Measurements from ENCODE around the gene CUBN.
"Not testable (repeated sequence)": the region's sequence is repeated elsewhere in the genome, so short reads cannot be mapped to it uniquely, and the experiment has no call there.

CUBN gene

DNA sequence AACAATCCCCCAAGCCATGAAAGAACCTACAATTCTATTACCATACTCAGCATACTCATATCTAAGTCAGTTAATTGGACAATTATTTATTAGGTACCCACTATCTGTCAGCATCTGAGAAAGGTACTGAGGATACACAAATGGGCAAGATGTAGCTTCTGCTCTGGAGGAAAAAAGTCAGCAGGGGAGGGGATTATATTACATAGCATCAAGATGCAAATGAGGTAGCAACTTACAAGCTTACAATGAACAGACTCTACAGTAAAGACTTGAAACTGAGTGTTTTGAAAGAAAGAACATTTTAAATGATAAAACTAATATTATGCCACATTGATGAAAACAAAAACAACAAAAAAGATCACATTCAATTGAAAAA, 10.8 kb upstream of the CUBN start:
- no peak for DNase-seq

DNA sequence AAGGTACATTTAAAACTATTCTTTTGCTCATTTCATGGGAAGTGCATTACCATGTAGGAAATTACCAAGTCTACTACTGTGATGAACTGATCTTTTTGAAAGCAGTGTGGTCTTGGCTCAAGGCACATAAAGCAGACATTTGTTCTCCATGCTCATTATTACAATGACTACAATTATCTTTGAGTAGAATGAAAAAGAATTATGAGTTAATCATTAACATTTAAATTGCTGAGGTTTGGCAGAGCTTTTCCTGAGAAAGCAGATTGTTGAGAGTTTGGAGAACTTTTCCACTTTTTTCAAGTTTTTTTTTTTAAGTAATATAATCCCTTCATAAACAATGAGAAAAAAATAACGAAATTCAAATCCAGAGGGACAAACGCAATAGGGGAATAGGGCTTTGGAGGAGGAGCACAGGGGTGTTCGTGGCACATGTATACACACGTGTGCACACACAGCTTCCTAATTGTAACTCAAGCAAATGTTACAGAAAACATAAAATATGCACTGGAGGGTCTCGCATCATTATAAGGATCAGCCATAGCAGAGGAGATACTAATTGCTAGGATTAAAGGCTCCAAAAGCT, 8.9 kb upstream of the CUBN start:
- no peak for DNase-seq

DNA sequence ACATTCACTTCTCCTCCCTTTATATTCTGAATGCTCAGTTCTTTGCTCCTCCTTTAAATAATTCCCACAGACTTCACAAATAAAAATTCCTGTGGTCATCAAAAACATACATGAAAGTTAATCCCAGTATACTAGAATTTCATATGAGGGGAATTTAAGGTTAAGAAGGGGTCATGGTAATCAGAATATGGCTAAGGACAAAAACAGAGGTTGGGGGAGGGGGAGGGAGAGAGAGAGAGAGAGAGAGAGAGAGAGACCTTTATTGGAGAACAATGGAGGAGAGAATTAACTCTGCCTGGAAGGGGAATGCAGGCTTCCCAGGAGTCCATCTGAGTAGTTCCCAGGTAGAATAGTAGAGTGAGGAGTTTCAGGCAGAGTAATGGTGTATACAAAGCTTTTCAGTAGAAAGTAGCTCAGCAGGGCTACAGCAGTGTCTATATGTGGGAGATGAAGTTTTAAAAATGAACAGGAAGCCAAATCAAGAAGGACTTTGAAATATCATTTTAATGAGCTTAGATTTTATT, 5.2 kb upstream of the CUBN start:
- DNase-seq, result peak; percentile 33

DNA sequence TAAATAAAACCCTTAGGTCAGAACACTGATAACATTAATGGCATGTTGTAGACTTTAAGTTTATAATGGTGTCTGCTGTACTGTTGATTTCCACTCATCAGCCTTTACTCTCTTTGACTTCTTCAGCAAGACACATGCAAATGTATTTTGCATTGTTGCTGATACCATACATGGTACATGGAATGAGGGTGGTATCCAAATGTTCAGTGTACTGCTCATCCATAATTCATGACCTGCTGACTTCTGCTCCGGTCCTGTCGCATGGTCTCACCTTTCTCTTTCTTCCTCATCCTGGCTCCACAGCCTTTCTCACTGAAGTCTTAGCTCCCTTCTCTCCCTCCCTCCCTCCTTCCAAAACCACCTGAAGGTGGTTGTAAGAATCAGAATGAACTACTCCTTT, 4.7 kb upstream of the CUBN start:
- DNase-seq, result no peak

DNA sequence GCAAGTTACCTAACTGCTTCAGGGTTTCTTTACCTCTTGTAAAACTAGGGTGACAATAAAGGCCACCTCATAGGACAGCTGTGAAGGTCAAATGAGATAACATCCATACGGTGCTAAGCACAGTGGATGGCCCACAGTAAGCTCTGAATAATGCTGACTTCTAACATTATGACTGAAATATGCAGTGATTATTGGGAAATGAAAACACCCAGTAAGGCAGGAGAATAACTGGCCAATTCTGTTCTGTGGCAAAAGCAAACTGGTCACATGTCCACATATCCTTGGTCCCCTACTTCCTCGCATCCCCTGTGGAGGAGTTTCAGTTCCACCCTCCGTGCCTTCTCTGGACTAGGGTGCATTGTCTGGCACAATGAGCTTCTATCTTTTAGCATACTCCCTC, 1.4 kb downstream of the CUBN start:
- no peak for DNase-seq

DNA sequence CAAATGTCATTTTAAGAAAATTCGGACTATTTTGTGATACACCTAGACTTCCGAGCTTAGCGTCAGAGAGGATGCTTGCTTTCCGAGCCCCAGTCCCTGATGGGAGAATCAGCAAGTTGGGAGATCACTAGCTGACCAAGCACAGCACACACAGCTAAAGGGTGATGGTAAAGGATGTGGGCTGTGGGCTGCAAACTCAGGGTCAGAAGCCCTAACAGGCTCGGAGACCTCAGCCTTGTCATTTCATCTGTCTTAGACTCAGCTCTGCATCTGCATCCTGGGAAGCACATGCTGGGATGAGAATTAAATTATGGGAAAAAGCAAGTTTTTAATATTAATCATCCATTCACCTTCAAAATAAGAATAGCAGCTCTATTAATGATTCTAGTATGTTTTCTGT, 3.3 kb downstream of the CUBN start:
- no peak for DNase-seq

DNA sequence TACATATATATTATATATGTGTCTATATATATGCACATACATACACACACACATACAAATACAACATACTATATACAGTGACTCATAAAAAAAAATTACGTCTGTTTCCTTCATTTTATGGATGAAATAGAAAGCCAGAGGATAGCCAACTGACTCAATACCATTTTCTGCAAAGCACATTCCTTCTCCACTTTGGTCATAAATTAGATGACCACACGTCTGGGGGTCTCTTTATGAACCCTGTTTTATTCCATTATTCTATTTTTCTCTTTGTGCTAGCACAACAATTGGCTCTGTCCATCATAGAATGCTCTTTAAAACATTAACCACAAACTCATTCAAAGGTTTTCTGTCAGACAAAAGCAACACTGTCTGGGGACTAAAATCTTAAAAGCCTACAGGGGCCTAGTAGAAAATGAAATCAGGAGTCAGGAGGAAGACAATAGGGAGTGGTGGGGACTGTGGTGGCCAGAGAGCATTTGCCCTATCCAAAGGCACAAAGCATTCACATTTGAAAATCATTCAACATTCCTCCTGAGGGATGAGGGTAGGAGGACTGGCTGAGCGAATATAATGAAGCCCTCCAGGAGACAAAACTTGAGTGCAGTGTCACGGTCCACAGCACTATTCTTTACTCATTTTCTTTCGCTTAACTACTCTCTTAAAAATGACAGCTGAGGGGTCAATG, 4.3 kb downstream of the CUBN start:
- DNase-seq, result no peak

DNA sequence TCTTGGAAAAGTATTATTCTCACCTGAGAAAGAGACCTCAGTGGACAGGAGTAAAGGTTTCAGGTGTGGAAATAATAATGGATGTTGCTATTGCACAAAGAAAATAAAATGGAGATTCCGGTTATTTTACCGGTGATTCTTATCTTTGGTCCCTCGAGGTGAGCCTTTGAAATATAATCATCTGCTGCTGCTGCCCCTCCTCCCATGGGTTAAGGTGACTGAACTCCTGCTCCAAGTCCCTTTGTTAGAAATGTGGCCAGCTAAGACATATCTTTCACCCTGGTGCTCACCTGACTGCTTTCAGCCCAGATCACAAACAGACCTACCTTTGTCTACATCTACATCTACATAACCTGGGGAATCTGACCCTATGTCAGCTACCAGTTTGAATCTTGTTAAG, 5.7 kb downstream of the CUBN start:
- no peak for DNase-seq

DNA sequence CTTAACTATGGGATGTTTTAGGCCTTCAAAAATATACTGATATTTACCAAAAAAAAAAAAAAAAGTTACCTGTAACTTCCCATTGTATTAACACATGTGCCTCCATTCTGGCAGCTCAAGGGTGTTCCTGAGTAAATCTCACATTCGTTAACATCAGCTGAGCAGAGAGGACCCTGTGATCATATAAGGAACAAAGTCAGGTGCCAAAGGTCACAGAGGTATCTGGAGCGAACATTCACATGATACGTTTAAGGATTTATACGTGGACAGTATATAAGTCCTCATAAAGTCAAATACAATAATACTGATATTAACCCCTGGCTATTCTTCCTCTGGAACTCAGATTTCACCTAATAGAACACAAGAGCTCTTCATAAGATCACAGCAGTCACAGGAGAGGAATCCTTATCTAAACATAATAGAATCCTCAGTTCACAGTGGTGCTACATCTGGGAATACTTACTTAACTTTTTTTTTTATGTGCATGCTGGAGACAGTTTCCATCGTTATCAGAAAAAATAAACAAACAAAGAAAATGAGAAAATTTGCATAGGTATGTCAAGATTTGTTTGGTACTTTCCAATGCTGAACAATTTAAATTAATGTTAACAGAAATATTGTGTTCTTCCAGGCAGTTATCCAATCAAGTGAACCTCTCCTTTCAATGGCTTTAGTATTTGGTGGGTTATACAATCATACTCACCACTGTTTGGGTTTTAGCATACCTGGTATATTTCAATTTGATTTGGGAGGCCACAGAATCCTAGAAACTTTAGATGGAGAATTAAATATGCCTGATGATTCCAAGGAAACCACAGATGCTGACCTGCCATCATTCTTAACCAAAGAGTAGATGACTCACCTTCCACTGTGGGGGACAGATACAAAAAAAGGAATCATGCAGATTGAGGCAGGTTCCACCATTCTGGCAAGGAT, 6.6 kb downstream of the CUBN start:
- peak; percentile 89 for DNase-seq

DNA sequence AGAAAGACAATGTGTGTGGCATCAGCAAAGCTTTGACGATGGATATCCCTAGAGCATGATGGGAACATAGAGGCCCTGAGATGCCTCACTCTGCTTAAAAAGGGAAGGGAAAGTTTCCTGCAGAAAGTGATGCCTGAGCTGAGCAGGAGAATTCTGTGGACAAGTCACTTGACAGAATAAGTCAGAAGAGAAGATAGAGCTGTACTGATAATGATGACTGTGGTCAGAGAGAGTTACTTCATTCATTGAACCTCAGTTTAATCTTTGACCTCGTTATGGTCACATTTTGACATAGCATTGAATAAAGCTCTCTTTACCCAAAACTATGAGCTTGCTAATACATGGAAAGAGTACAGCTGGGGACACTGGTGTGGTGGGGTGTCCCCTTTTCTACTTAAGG, 7.6 kb downstream of the CUBN start:
- DNase-seq, result no peak

DNA sequence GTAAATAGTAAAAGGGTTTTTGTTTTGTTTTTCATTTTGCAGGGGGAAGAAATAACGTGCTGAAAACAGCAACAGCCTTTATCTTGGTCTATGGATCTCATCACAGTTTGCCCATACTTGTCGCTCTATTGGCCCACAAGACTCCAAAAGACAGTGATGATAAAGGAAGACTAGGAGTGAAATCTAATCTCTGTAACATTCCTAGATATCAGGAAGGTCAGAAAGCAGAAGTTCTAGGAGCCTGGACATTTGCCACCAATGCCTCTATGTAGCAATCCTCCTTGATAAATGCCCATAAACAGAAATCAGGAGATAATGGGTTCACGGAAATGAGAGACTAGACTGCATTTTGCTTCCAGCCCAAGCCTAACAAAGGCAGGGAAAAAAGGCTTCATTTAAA, 8.9 kb downstream of the CUBN start:
- DNase-seq, result no peak

DNA sequence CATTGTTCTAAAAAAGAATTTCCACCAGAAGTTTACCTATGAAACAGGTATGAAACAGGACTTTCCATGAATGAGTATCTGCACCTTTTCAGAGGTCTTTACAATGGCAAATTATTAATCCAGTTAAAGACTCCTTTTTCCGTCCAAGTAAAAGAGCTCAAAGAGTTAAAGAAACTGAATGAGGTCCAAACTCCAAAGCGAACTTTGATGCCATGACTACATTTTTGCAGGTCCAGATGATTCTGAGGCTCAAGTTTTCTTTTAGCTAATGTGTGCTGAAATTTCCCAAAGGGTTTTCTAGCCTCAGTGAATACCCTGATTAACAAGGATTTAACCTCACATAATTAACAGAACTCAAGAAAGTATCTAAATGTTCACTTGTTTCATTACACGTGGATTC, 9.8 kb downstream of the CUBN start:
- DNase-seq, result no peak

DNA sequence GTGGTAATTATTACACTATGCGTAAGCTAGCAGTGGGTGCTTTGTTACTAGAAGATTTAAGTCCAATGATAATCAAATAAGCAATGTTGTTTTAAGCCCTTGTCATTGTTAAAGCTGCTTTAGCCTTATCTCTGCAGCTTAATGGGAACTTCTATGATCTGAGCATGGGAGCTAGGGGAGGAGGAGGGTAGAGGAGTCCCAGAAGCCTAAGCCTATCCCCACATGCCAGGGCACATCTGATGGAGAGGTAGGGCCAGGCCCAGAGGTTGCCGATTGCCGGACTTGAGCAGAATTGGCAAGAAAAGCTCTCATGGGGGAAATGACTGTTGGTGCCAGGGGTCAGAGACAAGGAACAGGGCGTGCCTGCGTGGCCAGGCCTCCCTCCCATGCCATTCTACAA, 13.4 kb downstream of the CUBN start:
- DNase-seq, result no peak

DNA sequence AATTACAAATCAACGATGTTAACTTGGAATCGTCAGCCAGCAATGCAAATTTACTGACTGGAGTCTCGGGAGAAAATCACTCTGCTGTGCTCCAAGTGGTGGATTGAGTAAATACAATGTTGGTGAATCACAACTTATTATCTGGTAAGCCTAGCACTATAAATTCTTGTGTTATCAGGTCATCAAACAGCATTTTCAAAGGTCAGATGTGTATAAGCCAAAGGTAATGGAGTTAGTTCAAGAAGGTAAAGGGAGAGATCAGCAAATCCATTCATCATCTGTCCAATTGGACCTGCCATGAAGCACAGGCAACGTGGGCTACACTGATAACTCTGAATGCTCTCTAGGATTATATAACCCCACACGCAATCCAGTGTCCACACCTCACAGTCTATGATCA, 13.9 kb downstream of the CUBN start:
- DNase-seq, result peak; percentile 66

DNA sequence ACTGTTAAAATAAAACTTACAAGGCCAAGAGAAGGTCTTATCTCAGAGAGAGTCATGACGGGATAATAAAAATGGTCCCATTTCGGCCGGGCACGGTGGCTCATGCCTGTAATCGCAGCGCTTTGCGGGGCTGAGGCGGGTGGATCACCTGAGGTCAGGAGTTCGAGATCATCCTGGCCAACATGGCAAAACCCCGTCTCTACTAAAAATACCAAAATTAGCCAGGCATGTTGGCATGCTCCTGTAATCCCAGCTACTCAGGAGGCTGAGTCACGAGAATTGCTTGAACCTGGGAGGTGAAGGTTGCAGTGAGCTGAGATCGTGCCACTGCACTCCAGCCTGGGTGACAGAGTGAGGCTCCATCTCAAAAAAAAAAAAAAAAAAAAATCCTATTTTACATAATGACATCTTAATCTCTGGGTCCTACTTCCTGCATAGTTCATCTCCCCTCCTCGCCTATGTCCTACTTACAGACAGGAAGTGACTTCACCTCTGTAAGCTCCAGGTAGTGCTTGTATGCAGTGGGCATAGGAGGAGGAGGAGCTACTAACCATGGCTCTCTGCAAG, 14.7 kb downstream of the CUBN start:
- DNase-seq, result not testable (repeated sequence)

DNA sequence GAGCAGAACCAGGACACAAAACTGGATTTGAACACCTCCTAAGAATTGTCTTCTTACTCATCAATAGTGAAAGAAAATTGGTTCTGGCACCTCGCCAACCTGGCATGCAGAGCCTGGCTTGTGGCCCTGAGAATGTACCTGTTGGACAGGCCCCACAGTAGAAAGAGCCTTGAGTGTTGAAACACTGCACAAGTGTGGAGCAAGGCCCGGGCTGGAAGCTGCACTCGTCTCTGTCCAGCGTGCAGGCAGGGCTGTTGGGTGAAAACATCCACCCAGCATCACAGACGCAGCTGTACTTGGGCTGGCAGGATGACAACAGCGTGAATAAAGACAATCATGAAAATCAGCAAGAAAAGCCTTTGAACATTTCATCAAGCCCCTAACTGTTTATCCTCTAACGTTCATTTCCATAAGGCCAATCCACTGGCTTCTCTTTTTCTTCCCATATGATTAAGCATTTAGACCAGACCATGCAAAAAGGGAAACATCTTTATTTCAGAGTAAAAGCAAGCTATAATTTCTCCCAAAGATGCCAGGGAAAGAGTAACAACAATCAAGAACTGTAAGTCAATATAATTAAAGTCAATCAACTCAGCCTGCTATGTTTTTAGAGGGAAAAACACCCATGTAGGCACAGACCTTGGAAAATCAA, 15.6 kb downstream of the CUBN start:
- peak; percentile 42 for DNase-seq

DNA sequence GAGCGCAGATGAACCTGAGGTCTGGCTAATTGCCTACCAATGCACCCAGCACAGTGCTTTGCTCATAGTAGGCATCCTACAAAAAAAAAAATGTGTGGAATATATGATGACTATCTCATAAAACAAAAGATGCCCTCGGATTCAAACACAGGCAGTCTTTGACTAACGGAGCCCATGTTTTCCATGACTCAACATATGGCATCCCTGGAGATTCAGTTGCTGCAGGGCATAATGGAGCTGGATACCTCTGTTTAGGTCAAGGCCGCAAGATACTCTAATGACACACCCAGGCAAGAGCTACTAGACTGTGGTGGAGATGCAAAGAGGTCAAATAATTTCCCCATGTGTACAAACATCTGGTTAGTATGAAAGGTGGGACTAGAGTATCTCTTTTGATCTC, 16.3 kb downstream of the CUBN start:
- peak; percentile 46 for DNase-seq

DNA sequence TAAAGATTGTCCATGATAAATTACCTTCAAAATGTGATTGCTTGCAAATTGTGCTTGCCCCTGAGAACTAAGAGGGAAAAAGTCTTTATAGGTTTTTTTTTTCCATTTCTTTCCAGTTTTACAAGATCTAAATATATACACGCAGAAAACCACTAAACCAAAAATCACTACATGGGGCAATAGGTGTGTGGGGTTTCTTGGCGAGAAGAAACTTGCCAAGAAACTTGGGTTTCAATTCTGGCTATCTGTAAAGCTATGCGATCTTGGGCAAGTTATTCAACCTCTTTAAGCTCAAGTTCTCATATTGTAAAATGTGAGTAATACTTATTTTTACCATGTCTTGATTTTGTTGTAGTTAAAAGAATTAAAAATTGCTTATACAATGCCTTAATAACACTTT, 17.0 kb downstream of the CUBN start:
- DNase-seq, result no peak

DNA sequence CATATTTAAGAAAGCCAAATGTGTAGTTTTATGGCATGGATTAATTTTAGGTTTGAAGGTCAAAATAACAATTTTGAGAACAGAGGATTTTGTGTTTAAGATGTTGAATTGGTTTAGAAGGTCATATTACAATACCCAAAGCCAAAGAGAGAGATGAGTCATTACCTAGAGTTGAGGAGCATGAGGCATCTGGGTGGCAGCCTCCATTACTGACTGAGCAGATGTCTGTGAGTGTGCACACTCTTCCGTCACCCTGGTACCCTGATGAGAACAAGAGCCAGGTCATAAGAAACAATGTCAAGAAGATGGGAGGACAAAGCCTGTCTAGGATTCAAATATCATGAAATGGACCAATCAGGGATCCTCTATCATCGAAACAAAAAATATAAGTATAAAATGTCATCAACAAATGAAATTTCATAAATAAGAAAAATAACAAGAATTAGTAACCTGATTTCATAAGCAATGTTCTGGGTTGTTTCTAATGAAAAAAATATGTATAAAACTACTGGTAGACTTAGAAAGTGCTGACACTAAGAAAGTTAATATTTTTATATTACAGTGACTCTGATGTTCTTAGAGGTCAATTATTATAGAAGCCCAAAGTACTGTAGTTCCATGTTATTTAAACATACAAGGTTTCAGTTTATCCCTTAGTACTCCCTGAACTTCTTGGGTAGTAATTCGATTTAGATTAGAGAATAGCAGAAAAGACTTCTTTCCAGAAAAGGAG, 20.0 kb downstream of the CUBN start:
- DNase-seq, result peak; percentile 82

DNA sequence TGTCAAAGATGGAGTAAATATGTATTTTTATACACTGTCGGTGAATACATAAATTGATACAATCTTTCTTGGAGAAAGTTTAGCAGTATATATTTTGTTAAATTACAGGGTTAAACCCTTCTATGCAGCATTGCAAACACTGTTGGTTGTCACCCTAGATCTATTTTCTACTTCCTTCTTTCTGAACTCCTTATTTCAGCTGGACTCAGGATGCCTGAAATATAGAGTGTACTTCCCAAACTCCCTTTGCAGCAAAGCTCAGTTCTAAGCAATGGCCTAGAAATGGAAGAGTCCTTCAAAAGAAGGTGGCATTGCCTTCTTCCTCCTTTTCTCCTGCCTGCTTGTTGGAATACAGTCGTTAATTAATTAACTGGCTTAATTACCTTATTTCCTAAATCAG, 20.6 kb downstream of the CUBN start:
- no peak for DNase-seq

DNA sequence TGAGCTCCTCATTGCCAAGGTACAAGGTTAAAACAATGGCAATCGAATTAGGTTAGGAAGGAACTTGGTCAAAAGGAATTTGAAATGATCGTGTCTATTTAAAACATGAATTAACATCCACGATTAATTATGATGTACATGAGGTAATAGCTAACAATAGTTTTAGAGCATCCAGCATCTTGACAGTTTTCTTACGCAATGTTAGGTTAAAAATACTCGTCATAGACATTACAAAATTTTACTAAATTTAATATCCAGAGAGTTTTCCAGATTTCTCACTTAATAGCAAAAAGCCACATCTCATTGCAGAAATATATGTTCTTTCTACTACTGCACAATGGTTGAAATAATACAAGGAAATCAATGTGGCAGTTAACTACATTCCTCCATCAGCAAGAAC, 22.6 kb downstream of the CUBN start:
- no peak for DNase-seq

DNA sequence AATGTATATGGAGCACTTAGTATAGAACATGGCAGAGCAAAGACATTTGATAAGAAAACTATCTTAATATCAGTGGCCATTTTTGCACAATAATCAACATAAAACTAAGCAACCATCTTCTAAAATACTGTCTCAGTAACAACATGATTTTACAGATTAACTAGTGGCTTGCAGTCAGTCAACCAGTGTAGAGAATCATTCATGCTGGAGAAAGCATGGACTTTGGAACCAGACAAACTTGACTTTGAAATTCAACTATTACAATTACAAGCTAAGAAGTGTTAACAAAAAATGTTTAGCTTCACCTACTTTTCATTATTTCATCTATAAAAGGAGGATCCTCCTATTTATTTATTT, 27.7 kb downstream of the CUBN start:
- no peak for DNase-seq

Measured in fibroblast of skin of back (primary cell).